Loucy (cell line): ENCODE results near the gene ILF3.
A peak's percentile ranks its signal among the peaks of the same experiment; 100 is the strongest.

Experiments
- H2AFZ ChIP-seq: fragments of 200-600 bp; sonication (generic); 2 replicates; pipeline ENCODE4 v1.6.0; 2016; ENCODE audit warnings: antibody characterized with exemption, mild to moderate bottlenecking, low read length, moderate library complexity
- H3F3A ChIP-seq: fragments of 200-600 bp; 2 replicates; pipeline ENCODE4 v1.6.0; 2016; ENCODE audit warnings: antibody characterized with exemption, low read depth, mild to moderate bottlenecking
- H3K27me3 ChIP-seq: fragments of 200-600 bp; sonication (generic); 2 replicates; pipeline ENCODE4 v1.6.1; 2014; ENCODE audit warnings: low read length, mild to moderate bottlenecking; ENCODE audit not compliant: insufficient read depth, poor library complexity, severe bottlenecking
- H3K36me3 ChIP-seq: fragments of 200-600 bp; sonication (generic); 2 replicates; pipeline ENCODE4 v1.6.1; 2016; ENCODE audit warnings: low read length; ENCODE audit not compliant: insufficient read depth
- H3K4me1 ChIP-seq: fragments of 200-600 bp; sonication (generic); 2 replicates; pipeline ENCODE4 v1.5.1; 2014; ENCODE audit warnings: low read length, mild to moderate bottlenecking; ENCODE audit not compliant: insufficient read depth, poor library complexity, severe bottlenecking
- H3K4me2 ChIP-seq: fragments of 200-600 bp; sonication (generic); 2 replicates; pipeline ENCODE4 v1.6.0; 2014; ENCODE audit warnings: antibody characterized with exemption, low read length, low read depth, mild to moderate bottlenecking; ENCODE audit not compliant: poor library complexity, severe bottlenecking
- H3K4me3 ChIP-seq: fragments of 200-600 bp; sonication (generic); 2 replicates; pipeline ENCODE4 v1.5.1; 2014; ENCODE audit warnings: low read length, mild to moderate bottlenecking, mixed read lengths; ENCODE audit not compliant: poor library complexity, severe bottlenecking
- H3K79me2 ChIP-seq: fragments of 200-600 bp; sonication (generic); 2 replicates; pipeline ENCODE4 v1.6.1; 2014; ENCODE audit warnings: low read length; ENCODE audit not compliant: insufficient read depth
- H3K9ac ChIP-seq: fragments of 200-600 bp; sonication (generic); 2 replicates; pipeline ENCODE4 v1.6.0; 2014; ENCODE audit warnings: mild to moderate bottlenecking, low read depth, low read length, moderate library complexity; ENCODE audit not compliant: poor library complexity, severe bottlenecking
- H3K9me2 ChIP-seq: fragments of 200-600 bp; sonication (generic); replicated peaks from 2 replicates; pipeline ENCODE4 v1.6.1; 2016; ENCODE audit warnings: low read depth, low read length, mixed read lengths
- H3K9me3 ChIP-seq: fragments of 200-600 bp; sonication (generic); 2 replicates; pipeline ENCODE4 v1.6.1; 2014; ENCODE audit warnings: mild to moderate bottlenecking, antibody characterized with exemption, low read length, low read depth; ENCODE audit not compliant: insufficient read depth
- H4K20me1 ChIP-seq: fragments of 200-600 bp; sonication (generic); 2 replicates; pipeline ENCODE4 v1.6.0; 2014; ENCODE audit warnings: antibody characterized with exemption, low read length, mild to moderate bottlenecking; ENCODE audit not compliant: insufficient read depth, poor library complexity, severe bottlenecking
- CTCF ChIP-seq: fragments of 200-600 bp; sonication (generic); conservative IDR thresholded peaks from 2 replicates; pipeline ENCODE4 v1.5.1; 2014; ENCODE audit warnings: mild to moderate bottlenecking, antibody characterized with exemption, low read length
- EZH2phosphoT487 ChIP-seq: fragments of 200-600 bp; IDR thresholded peaks from 2 replicates; pipeline ENCODE4 v1.6.1; 2018; ENCODE audit warnings: antibody characterized with exemption, mild to moderate bottlenecking, moderate library complexity, borderline replicate concordance

The ILF3 gene

GRCh38 chr19:10717356-10718204 is 63.4 kb downstream of the ILF3 start, which contains the start of gene DNM2:
Gene DNM2 (plus strand): TSS chr19:10718079. CDS start chr19:10718243, 164 bp downstream.
- H3K9me3 ChIP-seq: no peaks in the 10 kb centered on the region
- H2AFZ ChIP-seq: peak within 1 kb of the TSS; percentile 85
- no peaks in the 10 kb centered on the region for H3K9me2 ChIP-seq
- H3K27me3 ChIP-seq: no peaks in the 10 kb centered on the region
- peak within 1 kb of the TSS; percentile 98 for H3K9ac ChIP-seq
- peak within 1 kb of the TSS; percentile 97 for H3K4me2 ChIP-seq
- peak within 1 kb of the TSS; percentile 96 for H3K4me3 ChIP-seq
- TF ChIP-seq CTCF (peak; percentile 81), EZH2phosphoT487 (no peak)
- H4K20me1 ChIP-seq: peaks cover 42% of the 10 kb centered on the region
- H3K4me1 ChIP-seq: peaks cover 29% of the 10 kb centered on the region
- H3K36me3 ChIP-seq: no peaks in the 10 kb centered on the region
- no peaks in the 10 kb centered on the region for H3F3A ChIP-seq
- peaks cover 47% of the 10 kb centered on the region for H3K79me2 ChIP-seq

GRCh38 chr19:10718205-10719196 is 64.4 kb downstream of the ILF3 start:
- Histone ChIP-seq H3K4me1 (peaks cover 29% of the 10 kb centered on the region), H3K9me2 (no peaks in the 10 kb centered on the region), H4K20me1 (peaks cover 49% of the 10 kb centered on the region), H3K27me3 (no peaks in the 10 kb centered on the region), H2AFZ (peak overlapping the region; percentile 85), H3K9me3 (no peaks in the 10 kb centered on the region), H3K36me3 (no peaks in the 10 kb centered on the region), H3K9ac (peak overlapping the region; percentile 98), H3K4me3 (peak overlapping the region; percentile 96), H3K79me2 (peaks cover 56% of the 10 kb centered on the region), H3K4me2 (peak overlapping the region; percentile 97), H3F3A (no peaks in the 10 kb centered on the region)
- no peak for TF ChIP-seq CTCF
- no peak for TF ChIP-seq EZH2phosphoT487

GRCh38 chr19:10719466-10719961 is 65.4 kb downstream of the ILF3 start:
- H3K79me2 ChIP-seq: peaks cover 64% of the 10 kb centered on the region
- no peaks in the 10 kb centered on the region for H3K27me3 ChIP-seq
- H3K4me2 ChIP-seq: peak overlapping the region; percentile 97
- no peak overlapping the region for H2AFZ ChIP-seq
- H3K4me3 ChIP-seq: peak overlapping the region; percentile 96
- H3K9me2 ChIP-seq: no peaks in the 10 kb centered on the region
- peaks cover 57% of the 10 kb centered on the region for H4K20me1 ChIP-seq
- peak overlapping the region; percentile 98 for H3K9ac ChIP-seq
- H3K4me1 ChIP-seq: peaks cover 27% of the 10 kb centered on the region
- no peaks in the 10 kb centered on the region for H3K36me3 ChIP-seq
- H3F3A ChIP-seq: no peaks in the 10 kb centered on the region
- TF ChIP-seq EZH2phosphoT487 (no peak), CTCF (no peak)
- H3K9me3 ChIP-seq: no peaks in the 10 kb centered on the region
